Kidney epithelial cell (primary cell): ENCODE results near the gene MSLN. TPM values are rescaled to one million over a fixed set of nuclear protein-coding genes. Genes with fewer than 3 reads are reported as not detected.

ENCODE experiments used
- DNase-seq: peaks from one replicate; pipeline ENCODE4 v3.0.0-alpha.2; 2010; ENCODE audit warnings: low read depth
- H3K27me3 ChIP-seq: 2 replicates; pipeline ENCODE4 v1.6.0; 2011; ENCODE audit warnings: low read length; ENCODE audit not compliant: control insufficient read depth, insufficient read depth
- H3K36me3 ChIP-seq: 2 replicates; pipeline ENCODE4 v1.5.1; 2011; ENCODE audit warnings: low read length; ENCODE audit not compliant: control insufficient read depth, insufficient read depth
- H3K4me3 ChIP-seq: 2 replicates; pipeline ENCODE4 v1.5.1; 2011; ENCODE audit warnings: low read depth, mild to moderate bottlenecking, control low read depth, low read length
- CTCF ChIP-seq: IDR thresholded peaks from 2 replicates; pipeline ENCODE4 v1.5.1; 2011; ENCODE audit warnings: mild to moderate bottlenecking, moderate library complexity, low read length, control low read depth, inconsistent platforms; ENCODE audit not compliant: insufficient read depth, poor library complexity, severe bottlenecking
- total RNA-seq: library from RNA; depleted of rRNA; stranded (reverse); fragments of >200 nt; gene quantifications from 2 replicates; pipeline ENCODE4 v1.2.3, GENCODE V29; 2015

MSLN gene
- total RNA-seq, 1 donor from 2014 or later: 8.6 TPM

DNA sequence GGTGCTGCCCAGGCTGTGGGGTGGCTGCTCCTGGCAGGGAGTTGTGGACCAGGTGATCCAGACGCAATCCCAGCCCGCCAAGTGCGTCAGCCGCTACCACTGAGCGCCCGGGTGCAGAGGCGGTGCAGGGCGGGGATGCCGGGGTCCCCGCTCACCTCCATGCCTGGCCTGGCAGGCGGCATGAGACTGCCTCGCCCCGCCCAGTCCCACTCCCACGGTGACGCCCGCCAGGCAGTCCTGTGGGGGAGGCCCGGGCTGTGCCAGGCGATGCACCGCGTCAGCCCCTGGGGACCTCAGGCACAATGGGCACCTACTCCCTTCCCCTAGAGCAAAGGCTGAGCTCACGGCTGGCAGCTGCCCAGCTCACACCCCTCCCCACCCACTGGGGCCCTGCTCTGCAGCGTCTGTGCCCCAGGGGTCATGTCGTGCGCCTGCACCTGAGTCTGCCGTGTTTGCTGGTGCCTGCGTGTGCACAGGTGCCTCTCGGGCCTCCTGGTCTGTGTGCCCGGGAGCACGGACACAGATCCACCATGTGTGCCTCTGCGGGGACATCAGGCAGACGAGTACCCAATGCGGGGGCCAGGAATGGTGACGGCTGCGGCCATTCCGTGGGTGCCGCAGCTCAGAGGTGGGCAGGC is 22.4 kb downstream of the MSLN start:
- Histone ChIP-seq H3K36me3 (no peaks in the 10 kb centered on the region), H3K27me3 (peaks cover 21% of the 10 kb centered on the region), H3K4me3 (no peak overlapping the region)
- no peak for DNase-seq
- no peak for TF ChIP-seq CTCF

DNA sequence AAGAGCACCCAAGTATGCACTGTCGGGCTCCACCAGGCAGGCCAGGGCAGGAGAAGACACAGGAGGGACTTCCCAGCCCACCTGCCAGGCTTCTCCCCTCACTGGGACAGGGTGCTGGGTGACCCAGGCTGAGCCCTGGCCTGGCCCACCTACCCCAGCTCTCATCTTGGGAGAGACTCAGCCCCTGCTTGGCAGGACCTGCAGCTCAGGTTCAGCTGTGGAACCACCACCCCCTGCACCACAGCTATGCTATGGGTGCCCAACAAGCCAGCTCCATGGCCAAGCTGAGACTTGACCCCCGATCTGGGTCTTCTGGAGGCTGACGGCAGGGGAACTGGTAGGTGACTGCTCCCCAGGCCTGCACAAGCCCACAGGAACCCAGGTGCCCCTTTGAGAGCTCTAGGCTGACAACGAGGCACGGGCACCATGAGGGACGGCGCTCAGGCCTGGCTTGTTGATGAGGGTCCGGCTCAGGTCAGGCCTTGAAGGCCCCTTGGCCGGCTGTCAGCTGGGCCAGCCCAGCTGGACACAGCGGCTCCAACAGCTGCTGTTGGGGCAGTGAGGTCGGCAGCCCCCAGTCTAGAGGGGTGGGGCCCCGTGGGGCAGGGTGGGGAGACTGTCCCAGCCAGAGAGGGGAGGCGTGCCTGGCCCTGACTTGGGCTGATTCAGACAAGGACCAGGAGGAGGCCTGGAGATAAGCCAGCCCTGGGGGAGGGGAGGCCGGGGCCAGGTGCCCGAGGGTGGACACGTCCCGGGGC is 23.0 kb downstream of the MSLN start:
- no peak for DNase-seq
- H3K27me3 ChIP-seq: peaks cover 21% of the 10 kb centered on the region
- H3K36me3 ChIP-seq: no peaks in the 10 kb centered on the region
- H3K4me3 ChIP-seq: no peak overlapping the region
- TF ChIP-seq CTCF: no peak

GRCh38 chr16:784431-784830 is 23.9 kb downstream of the MSLN start:
- Histone ChIP-seq H3K4me3 (no peak overlapping the region), H3K36me3 (no peaks in the 10 kb centered on the region), H3K27me3 (peaks cover 21% of the 10 kb centered on the region)
- no peak for TF ChIP-seq CTCF
- DNase-seq: no peak

- no peak for DNase-seq
- Histone ChIP-seq H3K36me3 (no peaks in the 10 kb centered on the region), H3K27me3 (peaks cover 20% of the 10 kb centered on the region), H3K4me3 (no peak overlapping the region)
- TF ChIP-seq CTCF: peak; percentile 85
Observed at GRCh38 chr16:785563-786535, 25.3 kb downstream of the MSLN start.

DNA sequence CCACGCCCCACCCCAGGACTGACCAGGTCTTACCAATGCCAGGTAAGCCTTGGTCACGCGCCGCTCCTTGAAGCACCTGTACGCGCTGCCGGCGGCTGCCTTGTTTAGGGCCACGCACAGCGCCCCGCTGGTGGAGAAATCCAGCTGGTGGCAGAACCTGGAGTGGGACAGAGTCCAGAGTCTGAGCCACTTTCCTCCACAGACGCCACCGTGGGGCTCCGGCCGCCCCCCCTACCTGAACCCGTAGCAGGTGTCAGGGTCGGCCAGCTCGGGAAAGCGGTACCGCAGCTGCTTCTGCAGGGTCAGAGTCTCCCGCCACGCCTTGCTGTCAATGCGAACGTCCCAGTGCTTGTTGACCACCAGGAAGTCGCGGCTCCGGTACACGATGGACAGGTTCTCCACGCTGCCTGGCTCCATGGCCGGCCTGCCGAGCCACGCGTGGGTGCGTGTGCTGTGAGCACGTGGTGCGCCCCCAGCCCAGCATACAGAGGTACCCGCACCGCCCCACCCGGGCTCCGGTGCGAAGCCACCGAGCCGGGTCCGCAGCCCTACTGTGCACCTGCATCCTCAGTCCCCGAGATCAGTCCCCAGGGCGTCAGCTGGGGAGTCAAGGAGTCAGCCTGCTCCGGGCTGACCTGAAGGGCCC is 26.9 kb downstream of the MSLN start:
- Histone ChIP-seq H3K4me3 (peak overlapping the region; percentile 94), H3K27me3 (peaks cover 9% of the 10 kb centered on the region), H3K36me3 (no peaks in the 10 kb centered on the region)
- TF ChIP-seq CTCF: no peak
- DNase-seq: no peak
